Smooth muscle cell of the brain vasculature (primary cell): Measurements from ENCODE around the gene NEDD1.

ENCODE experiments used
- DNase-seq: peaks from one replicate; pipeline ENCODE4 v3.0.0-alpha.2; 2012; ENCODE audit warnings: low read depth, low spot score

Gene NEDD1

DNA sequence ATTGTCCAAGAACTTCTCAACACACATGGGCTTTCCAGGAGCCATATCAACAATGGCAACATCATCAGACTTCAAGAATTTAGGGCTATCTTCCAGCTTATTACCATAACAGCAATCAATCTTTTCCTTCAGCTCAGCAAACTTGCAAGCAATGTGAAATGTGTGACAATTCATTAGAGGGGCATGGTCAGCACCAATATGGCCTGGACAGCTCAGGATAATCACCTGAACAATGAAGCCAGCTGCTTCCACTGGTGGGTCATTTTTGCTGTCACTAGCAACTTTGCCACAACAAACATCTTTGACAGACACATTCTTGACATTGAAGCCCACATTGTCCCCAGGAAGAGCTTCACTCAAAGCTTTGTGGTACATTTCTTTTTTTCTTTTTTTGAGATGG, 5.9 kb upstream of the NEDD1 start:
- DNase-seq: no peak

GRCh38 chr12:96902076-96902475, 5.0 kb upstream of the NEDD1 start:
- DNase-seq: no peak

- no peak for DNase-seq
Measured at GRCh38 chr12:96906498-96906848, 584 bp upstream of the NEDD1 start.

- no peak for DNase-seq
Measured at GRCh38 chr12:96907671-96908422, 790 bp downstream of the NEDD1 start.

- DNase-seq: no peak
Measured at GRCh38 chr12:96908423-96908675, 1.3 kb downstream of the NEDD1 start.

DNA sequence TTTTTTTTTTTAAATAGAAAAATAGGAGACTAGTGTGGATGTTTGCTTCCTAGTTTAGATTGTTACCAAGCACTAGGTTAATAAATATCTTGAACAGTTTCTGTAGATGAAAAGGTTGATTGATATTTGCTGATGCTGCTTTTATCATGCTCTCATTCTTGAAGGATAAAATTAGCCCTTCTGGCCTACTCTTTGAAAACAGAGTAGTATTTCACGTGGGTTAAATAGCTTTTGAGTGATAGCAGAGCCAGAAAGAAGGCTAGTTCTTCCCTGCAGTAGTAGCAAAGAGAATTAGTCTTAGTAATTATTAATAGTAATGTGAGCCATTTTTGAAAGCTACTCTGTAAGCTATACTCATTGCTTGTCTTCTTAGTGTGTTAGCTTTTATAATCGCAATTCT, 5.2 kb downstream of the NEDD1 start:
- no peak for DNase-seq

DNA sequence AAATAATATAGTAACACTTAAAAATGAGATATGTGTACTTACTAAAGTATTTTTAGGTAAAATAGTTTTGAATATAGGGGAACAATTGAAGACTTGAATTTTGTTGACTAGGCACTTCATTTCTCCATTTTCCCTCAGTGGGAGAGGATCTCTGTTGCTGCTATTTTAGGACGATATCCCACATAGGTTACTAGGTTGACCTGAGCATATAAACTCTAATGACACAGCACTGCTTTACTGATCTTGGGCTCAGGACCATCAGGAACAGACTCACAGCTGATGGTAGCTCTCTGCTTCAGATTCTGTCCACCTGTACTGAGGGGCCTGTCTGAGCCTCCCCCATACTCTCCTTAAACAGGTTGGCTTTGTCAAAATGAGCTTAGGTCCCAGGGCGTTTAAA, 5.9 kb downstream of the NEDD1 start:
- DNase-seq: no peak

- no peak for DNase-seq
Measured at GRCh38 chr12:96919510-96920210, 12.6 kb downstream of the NEDD1 start.

GRCh38 chr12:96948782-96949181, 41.7 kb downstream of the NEDD1 start:
- no peak for DNase-seq

GRCh38 chr12:96979532-96979931, 72.5 kb downstream of the NEDD1 start:
- no peak for DNase-seq

DNA sequence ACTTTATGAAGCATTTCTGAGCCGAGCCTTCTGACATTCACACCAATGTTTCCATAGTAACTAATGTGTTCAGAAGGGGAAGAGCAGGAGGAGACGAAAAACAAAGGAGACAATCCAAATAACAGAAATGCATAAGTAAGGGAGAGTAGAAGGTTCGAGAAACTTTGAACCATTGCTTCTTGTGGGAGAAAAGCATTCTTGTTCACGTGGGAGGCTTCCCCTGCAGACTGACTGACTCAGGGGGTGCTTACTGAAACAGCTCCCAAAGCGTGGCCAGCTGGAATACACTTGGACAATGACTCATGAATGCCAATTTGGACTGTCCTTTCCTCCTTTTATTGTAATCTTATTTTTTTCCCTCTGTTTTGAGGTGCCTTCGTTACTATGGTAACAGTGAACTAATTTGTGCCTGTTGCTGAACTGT, 73.9 kb downstream of the NEDD1 start:
- no peak for DNase-seq

GRCh38 chr12:96981911-96982310, 74.9 kb downstream of the NEDD1 start:
- no peak for DNase-seq

- no peak for DNase-seq
Measured at GRCh38 chr12:96982671-96983070, 75.6 kb downstream of the NEDD1 start.

- DNase-seq: no peak
Measured at GRCh38 chr12:96985515-96986362, 78.7 kb downstream of the NEDD1 start.

DNA sequence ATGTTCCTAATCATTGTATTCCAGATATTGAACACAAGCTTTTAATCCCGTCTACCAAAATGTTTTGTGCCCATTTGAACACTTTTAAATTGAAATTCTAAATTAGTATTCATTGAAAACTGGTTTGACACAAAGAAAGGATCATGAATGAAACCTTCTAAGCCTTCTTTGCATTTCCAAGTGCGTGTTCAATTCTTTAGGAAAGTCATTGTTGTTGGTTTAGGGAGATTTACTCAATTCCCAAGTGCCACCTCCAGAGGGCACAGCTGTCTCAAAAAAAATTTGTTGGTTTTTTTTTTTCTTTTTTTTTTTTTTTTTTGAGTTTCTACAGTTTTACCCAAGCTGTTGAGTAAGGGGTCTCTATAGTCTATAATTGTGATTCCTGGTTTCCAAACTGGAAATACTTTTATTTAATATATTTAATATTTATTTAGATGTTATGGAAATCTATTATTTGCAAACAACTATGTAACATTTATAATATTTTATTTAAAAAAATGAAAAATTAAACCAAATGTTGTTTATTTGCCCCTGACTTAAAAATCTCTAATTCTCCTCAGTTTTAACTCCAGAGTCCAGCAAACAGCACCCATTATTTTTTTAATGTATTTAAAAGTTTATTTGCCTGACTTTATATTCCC, 79.9 kb downstream of the NEDD1 start:
- DNase-seq: no peak

DNA sequence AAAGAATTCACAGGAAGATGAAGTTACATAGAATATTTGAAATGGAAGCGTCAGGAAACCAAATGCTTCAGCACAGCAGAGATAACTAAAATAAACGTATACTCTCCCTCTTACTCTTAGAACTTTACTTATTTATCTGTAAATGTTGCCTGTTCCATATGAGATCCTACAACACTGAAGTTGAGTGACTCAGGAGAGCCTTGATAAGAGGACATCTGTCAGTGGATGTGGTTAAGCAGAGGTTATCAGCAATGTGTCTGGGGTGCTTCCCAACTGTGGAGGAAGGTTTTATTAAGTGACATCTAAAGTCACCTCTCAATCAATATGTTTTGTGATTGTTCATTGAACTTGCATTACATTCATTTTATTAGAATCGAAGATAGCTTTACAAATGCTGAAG, 81.9 kb downstream of the NEDD1 start:
- no peak for DNase-seq

DNA sequence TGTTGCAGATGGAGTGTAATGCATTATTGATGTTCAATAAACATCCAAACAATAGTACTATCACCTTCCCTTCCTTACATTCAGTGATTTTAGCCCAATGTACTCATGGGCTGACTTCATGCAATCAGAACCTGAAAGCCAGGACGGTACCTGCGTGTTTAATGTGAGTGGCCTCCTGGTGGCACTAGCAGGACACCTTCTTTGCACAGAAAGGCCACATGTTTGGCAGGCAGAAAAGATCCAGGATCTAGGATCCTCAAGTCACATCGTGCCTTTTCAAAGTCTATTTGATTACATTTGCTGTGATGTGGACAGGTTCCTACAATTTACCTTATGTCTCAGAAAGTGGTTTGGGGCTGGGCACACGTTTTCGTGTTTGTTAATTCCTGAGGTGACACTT, 82.9 kb downstream of the NEDD1 start:
- no peak for DNase-seq

DNA sequence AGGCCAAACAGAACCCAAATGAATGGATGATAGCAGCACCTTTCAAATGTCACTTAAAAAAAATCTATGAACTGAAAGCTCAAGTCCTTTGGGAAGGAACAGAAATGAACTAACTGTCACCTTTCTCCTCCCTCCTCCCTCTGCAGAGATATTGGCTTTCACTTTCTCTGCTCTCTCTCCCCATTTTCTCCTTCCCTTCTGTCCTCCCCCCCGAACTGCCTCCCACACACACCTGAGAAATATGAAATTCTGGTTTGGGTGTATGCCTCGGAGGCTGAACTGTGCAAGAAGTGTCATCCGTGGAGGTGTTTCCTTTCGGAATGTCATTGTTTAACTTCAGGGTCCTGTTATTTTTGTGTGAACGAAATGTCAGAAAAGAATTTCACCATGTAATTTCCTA, 87.8 kb downstream of the NEDD1 start:
- no peak for DNase-seq

DNA sequence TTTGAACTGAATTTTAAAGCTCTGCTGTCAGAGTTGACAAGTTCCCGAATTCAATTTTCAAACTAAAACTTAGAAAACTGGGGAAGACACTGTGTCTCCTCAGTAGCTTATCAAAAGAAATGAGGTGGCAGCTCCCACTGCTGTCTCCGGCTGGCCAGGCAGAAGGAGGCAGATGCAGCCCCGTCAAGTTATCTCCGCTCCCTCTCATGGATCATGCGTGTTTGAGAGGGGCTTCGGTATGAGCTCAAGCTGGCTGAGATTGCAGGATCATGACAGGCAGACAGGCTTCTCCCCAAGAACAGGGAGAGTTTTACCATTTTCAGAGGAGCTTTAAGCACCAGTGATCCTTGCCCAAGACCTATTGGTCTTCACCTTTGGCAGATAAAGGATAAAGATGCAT, 88.8 kb downstream of the NEDD1 start:
- DNase-seq: no peak

DNA sequence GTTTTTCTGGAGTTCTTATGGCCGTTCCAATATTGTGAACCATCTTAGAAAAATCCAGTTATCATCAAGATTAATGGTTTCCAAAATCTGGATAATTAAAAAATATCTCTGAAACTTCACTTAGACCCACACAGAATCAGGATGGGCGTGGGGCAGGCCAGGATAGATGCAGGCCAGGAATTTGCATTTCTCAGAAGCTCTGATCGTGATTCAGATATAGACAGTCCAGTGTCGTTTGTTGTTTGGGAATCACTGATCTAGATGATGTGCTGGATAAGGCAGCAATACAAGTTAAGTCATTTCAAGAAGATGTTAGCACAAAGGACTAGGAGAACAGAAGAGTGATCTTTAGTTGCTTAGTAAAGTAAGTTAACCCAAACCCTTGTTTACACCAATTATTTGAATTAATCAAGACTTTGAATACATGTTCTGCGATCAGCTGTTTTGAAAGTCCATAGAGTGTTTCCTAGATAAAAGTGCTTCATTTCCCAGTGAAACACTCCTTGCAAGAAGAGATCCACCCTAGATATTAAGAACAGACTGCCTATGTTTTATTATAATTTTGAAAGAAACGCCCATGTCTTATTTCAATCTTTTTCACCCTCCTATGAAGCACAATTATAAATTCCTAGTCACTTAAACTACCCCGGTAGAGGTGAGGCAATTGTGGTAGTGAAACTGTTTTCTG, 90.9 kb downstream of the NEDD1 start:
- DNase-seq: no peak

GRCh38 chr12:97003276-97003675, 96.2 kb downstream of the NEDD1 start:
- DNase-seq: no peak
